ENCODE data around the gene DRG2.

The DRG2 gene

GRCh38 chr17:18139498-18139897 lies 51.8 kb downstream of the DRG2 start:
- Histone ChIP-seq H3K4me1 (ENCODE audit: control insufficient read depth in 1 of 2, insufficient read depth in 1 of 2, low read depth in 1 of 2, low read length in 1 of 2) (no peaks in the 10 kb centered on the region), H3K27me3 (no peaks in the 10 kb centered on the region), H3K27ac (no peak overlapping the region), H3K36me3 (no peaks in the 10 kb centered on the region), H3K4me3 (ENCODE audit: low read depth in 1 of 2, low read length in 1 of 2) (no peak overlapping the region), H3K9me3 (no peaks in the 10 kb centered on the region)
- TF ChIP-seq, protein P1, sequence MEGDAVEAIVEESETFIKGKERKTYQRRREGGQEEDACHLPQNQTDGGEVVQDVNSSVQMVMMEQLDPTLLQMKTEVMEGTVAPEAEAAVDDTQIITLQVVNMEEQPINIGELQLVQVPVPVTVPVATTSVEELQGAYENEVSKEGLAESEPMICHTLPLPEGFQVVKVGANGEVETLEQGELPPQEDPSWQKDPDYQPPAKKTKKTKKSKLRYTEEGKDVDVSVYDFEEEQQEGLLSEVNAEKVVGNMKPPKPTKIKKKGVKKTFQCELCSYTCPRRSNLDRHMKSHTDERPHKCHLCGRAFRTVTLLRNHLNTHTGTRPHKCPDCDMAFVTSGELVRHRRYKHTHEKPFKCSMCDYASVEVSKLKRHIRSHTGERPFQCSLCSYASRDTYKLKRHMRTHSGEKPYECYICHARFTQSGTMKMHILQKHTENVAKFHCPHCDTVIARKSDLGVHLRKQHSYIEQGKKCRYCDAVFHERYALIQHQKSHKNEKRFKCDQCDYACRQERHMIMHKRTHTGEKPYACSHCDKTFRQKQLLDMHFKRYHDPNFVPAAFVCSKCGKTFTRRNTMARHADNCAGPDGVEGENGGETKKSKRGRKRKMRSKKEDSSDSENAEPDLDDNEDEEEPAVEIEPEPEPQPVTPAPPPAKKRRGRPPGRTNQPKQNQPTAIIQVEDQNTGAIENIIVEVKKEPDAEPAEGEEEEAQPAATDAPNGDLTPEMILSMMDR (IDR thresholded peaks at IDR 0.05), result no peak

DNA sequence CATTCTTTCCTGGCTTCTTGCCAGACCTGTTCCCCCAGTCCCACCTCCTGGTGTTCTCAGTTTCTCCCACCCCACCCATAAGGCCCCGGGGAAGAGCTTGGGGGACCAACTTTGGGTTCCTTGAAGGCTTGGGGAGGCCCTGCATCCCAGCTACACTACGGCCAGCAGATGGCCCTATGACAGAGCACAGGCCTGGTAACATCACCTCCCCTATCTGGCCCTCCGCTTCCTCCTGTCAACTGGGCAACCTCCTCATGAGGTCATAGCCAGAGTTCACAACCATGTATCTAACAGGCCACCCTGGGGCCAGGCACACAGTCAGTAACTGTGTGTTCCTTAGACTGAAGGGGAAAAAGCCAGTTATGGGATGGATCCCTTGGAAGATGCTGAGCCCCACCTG lies 52.2 kb downstream of the DRG2 start:
- H3K27me3 ChIP-seq, result no peaks in the 10 kb centered on the region
- H3K4me1 ChIP-seq (ENCODE audit: control insufficient read depth in 1 of 2, insufficient read depth in 1 of 2, low read depth in 1 of 2, low read length in 1 of 2), result no peaks in the 10 kb centered on the region
- TF ChIP-seq, protein P1 (IDR thresholded peaks at IDR 0.05), result no peak
- no peak overlapping the region for H3K4me3 ChIP-seq (ENCODE audit: low read depth in 1 of 2, low read length in 1 of 2)
- no peaks in the 10 kb centered on the region for H3K36me3 ChIP-seq
- no peaks in the 10 kb centered on the region for H3K9me3 ChIP-seq
- no peak overlapping the region for H3K27ac ChIP-seq

DNA sequence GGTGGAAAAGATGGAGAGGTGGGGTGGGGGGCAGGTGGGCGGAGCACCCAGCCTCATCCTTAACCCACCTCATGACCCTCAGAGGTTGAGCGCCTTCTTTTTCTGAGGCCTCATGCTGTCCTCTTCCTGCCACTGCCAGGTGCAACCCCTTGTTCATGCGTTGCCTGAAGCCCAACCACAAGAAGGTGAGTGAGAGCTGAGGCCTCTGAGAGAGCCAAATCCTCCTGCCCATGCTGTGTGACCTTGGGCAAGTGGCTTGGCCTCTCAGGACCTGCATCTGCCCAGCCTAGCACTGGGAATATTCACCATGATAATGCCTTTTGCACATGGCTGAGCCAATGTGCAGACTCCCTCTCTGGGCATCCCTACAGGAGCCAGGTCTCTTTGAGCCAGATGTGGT lies 52.9 kb downstream of the DRG2 start:
- H3K27me3 ChIP-seq, result no peaks in the 10 kb centered on the region
- no peaks in the 10 kb centered on the region for H3K4me1 ChIP-seq (ENCODE audit: control insufficient read depth in 1 of 2, insufficient read depth in 1 of 2, low read depth in 1 of 2, low read length in 1 of 2)
- no peaks in the 10 kb centered on the region for H3K9me3 ChIP-seq
- H3K27ac ChIP-seq, result no peak overlapping the region
- H3K4me3 ChIP-seq (ENCODE audit: low read depth in 1 of 2, low read length in 1 of 2), result no peak overlapping the region
- no peaks in the 10 kb centered on the region for H3K36me3 ChIP-seq
- TF ChIP-seq, protein P1 (IDR thresholded peaks at IDR 0.05), result no peak

DNA sequence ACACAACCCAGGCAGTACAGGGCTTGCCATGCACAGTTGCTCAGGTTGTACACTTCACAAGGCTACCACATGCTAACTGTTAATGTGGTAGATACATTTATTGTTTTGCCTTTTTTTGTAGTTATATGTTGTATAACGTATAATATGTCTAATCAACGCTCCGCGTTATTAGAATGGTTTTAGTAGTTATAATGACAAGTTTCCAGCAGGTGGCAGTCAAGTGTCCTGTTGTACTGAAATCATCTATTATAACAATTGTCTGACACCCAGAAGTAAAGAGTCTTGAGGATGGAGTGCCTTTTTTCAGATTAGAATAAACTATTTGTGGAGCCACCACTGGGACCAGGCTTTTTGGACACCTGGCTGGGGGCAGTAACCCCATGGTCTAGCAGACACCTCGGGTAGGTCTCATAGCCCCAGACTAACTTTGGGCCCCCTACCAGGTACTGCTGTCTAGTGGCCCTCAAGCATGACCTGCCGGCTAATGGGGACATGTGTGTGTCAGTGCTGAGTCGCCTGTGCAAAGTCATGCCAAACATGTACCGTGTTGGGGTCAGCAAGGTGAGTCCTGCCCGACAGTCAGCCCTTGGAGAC lies 53.6 kb downstream of the DRG2 start:
- Histone ChIP-seq H3K4me3 (ENCODE audit: low read depth in 1 of 2, low read length in 1 of 2) (no peak overlapping the region), H3K9me3 (no peaks in the 10 kb centered on the region), H3K27me3 (no peaks in the 10 kb centered on the region), H3K4me1 (ENCODE audit: control insufficient read depth in 1 of 2, insufficient read depth in 1 of 2, low read depth in 1 of 2, low read length in 1 of 2) (no peaks in the 10 kb centered on the region), H3K36me3 (no peaks in the 10 kb centered on the region), H3K27ac (no peak overlapping the region)
- TF ChIP-seq, protein P1 (IDR thresholded peaks at IDR 0.05), result peak; percentile 67

DNA sequence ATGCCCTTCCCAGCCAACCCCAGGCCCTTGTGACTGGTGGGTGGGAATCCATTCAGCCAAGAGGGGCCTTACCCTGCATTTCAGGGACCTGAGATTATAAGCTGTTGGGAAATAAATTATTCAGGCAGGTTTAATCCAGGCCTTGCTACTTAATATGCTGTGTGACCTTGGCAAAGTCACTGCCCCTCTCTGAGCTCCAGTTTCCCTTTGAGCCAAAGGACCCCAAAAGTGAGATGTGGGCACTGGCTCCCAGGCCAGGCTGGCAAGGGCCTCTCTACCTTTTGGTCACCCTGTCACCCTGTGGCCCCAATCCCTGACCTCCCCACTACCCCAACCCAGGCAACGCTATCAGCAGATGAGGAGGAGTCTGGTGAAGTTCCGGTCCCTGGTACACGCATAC lies 54.7 kb downstream of the DRG2 start:
- TF ChIP-seq, protein P1 (IDR thresholded peaks at IDR 0.05), result no peak
- H3K4me1 ChIP-seq (ENCODE audit: control insufficient read depth in 1 of 2, insufficient read depth in 1 of 2, low read depth in 1 of 2, low read length in 1 of 2), result no peaks in the 10 kb centered on the region
- no peaks in the 10 kb centered on the region for H3K27me3 ChIP-seq
- no peak overlapping the region for H3K4me3 ChIP-seq (ENCODE audit: low read depth in 1 of 2, low read length in 1 of 2)
- no peak overlapping the region for H3K27ac ChIP-seq
- no peaks in the 10 kb centered on the region for H3K36me3 ChIP-seq
- H3K9me3 ChIP-seq, result no peaks in the 10 kb centered on the region

Data from neutrophil (primary cell).